ENCODE results near the gene MEX3B.
"Not testable (repeated sequence)": the region's sequence is repeated elsewhere in the genome, so short reads cannot be mapped to it uniquely, and the experiment has no call there.

Gene MEX3B

GRCh38 chr15:82052751-82053150 is 6.9 kb upstream of the MEX3B start:
- no peak for DNase-seq (ENCODE audit: insufficient read length, low spot score)
- no peak for FAIRE-seq

GRCh38 chr15:82051664-82052063 is 5.8 kb upstream of the MEX3B start:
- no peak for DNase-seq (ENCODE audit: insufficient read length, low spot score)
- FAIRE-seq = no peak

- FAIRE-seq (no peak), DNase-seq (ENCODE audit: insufficient read length, low spot score) (no peak)
These were observed 3.0 kb upstream of the MEX3B start for GRCh38 chr15:82048811-82049210.

GRCh38 chr15:82047453-82048400 is 1.9 kb upstream of the MEX3B start:
- FAIRE-seq (no peak), DNase-seq (ENCODE audit: insufficient read length, low spot score) (no peak)

- FAIRE-seq = peak; percentile 92
- DNase-seq (ENCODE audit: insufficient read length, low spot score) = peak; percentile 89
These were observed 1.0 kb upstream of the MEX3B start for GRCh38 chr15:82046666-82047452.

- no peak for FAIRE-seq
- peak; percentile 17 for DNase-seq (ENCODE audit: insufficient read length, low spot score)
These were observed 483 bp downstream of the MEX3B start for GRCh38 chr15:82045179-82045891.

GRCh38 chr15:82044373-82045178 is 1.2 kb downstream of the MEX3B start:
- FAIRE-seq = peak; percentile 89
- DNase-seq (ENCODE audit: insufficient read length, low spot score) = peak; percentile 41

GRCh38 chr15:82043796-82044372 is 1.9 kb downstream of the MEX3B start:
- peak; percentile 17 for DNase-seq (ENCODE audit: insufficient read length, low spot score)
- FAIRE-seq = no peak

GRCh38 chr15:82043130-82043673 is 2.6 kb downstream of the MEX3B start:
- no peak for FAIRE-seq
- no peak for DNase-seq (ENCODE audit: insufficient read length, low spot score)

GRCh38 chr15:82040862-82041261 is 5.0 kb downstream of the MEX3B start:
- FAIRE-seq (no peak), DNase-seq (ENCODE audit: insufficient read length, low spot score) (no peak)

GRCh38 chr15:82040390-82040789 is 5.4 kb downstream of the MEX3B start:
- DNase-seq (ENCODE audit: insufficient read length, low spot score) (no peak), FAIRE-seq (no peak)

GRCh38 chr15:82039871-82040270 is 5.9 kb downstream of the MEX3B start:
- FAIRE-seq (no peak), DNase-seq (ENCODE audit: insufficient read length, low spot score) (no peak)

- no peak for DNase-seq (ENCODE audit: insufficient read length, low spot score)
- FAIRE-seq = no peak
These were observed 9.4 kb downstream of the MEX3B start for GRCh38 chr15:82036461-82036860.

GRCh38 chr15:82031871-82032270 is 13.9 kb downstream of the MEX3B start:
- no peak for DNase-seq (ENCODE audit: insufficient read length, low spot score)
- FAIRE-seq = no peak

- no peak for DNase-seq (ENCODE audit: insufficient read length, low spot score)
- FAIRE-seq = no peak
These were observed 15.6 kb downstream of the MEX3B start for GRCh38 chr15:82030176-82030575.

- FAIRE-seq; DNase-seq (ENCODE audit: insufficient read length, low spot score): not testable (repeated sequence)
These were observed 17.7 kb downstream of the MEX3B start for GRCh38 chr15:82028163-82028562.

- FAIRE-seq (no peak), DNase-seq (ENCODE audit: insufficient read length, low spot score) (peak; percentile 66)
These were observed 23.8 kb downstream of the MEX3B start for GRCh38 chr15:82021992-82022391.

GRCh38 chr15:82020625-82021394 is 25.0 kb downstream of the MEX3B start:
- DNase-seq (ENCODE audit: insufficient read length, low spot score) = peak; percentile 11
- no peak for FAIRE-seq

- FAIRE-seq (no peak), DNase-seq (ENCODE audit: insufficient read length, low spot score) (no peak)
These were observed 27.6 kb downstream of the MEX3B start for GRCh38 chr15:82018201-82018600.
